CD4-positive, alpha-beta T cell treated with Interleukin-2 at 100 ng/mL for 4 hours (primary cell): ENCODE measurements around the gene AADAT.

ENCODE experiments used
- DNase-seq: peaks from one replicate; pipeline ENCODE4 v3.0.0-alpha.2; 2020; ENCODE audit warnings: low spot score

Gene AADAT

DNA sequence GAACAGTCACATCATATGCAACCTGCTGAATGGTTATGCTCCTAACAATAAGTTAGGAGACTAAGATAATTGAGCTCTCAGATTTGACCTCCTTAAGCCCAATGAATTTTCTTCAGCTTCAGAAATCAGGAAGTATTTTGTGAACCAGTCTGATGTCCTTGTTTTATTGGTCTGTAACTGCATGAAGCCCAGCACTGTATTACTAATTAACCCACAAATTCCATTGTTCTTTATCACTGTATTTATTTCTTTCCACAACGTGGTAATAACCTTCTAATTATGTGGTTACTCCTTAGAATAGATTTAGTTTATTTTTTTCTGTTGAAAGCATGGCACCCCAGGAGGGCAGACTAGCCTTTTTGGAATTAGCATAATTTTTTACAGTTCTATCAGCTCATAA lies 59.6 kb downstream of the AADAT start:
- DNase-seq = no peak

DNA sequence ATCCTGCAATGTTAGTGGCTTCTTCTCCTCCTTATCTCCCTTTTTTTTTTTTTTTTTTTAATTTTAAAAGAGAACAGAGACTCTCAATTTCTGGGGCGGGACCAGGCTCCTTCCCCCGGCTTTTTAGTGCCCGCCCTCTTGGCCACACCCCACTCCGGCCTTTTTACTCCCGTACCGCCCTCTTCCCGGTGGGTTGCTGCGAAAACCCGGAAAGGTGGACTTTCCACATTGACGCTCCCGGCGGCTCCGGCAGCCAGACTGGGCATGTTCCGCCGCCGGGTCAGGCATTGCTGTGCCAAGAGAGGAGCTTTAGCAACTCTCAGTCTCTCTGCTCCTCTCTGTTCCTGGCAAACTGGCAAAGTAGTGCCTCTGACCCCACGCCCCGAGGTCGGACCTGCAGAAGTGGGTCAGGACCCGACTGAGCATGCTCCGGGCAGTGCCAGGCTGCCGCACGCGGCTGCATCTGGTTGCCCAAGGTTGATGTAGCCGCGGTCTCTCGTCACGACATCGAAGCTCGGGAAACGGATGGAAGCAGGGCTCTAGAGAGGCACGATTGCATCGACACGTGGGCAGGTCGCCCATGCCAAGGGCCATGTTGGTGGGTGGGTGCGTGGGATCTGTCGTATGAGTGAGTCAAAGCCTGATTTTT lies 62.5 kb downstream of the AADAT start:
- DNase-seq = peak; percentile 95

DNA sequence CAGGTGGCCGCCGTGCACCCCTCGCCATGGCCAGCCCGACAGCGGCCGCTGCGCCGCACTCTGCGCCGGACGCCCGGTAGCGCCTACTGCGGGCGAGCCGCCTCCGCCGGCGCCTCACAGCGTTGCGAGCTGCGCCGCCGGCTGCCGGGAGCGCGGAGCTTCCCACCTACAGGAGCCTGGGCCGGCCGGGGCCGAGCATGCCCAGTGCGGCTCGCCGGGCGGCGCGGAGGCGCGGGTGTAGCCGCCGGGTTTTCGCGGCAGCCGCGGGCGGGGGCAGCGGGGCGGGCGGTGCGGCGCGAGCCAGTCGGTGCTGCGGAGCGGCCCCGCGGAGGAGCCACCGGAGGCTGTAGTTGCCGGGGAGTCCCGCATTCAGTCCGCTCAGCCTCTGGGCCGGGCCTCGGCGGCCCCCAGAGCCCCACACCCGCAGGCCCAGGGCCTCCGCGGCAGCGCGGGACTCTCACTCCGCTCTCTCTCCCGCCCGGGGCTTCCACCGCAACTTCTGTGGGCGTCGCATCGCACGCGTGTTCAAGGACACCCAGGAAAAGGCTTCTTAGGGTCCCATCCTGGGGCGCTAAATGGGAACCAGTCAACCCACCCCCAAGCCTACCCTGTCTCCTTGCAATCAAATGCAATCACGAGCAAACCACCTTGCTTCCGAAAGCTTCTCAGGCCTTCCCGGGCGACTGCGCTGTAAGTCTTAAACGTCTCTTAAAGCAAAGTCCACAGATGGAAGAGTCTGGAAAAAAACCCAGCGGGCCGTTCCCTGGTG lies 63.3 kb downstream of the AADAT start, which contains the start of gene MFAP3L:
Gene MFAP3L, minus strand, starts transcription at position 143 of the 769 bp plus-strand sequence. CDS start 20,518 bp downstream, outside the sequence.
- DNase-seq = peak; percentile 83

DNA sequence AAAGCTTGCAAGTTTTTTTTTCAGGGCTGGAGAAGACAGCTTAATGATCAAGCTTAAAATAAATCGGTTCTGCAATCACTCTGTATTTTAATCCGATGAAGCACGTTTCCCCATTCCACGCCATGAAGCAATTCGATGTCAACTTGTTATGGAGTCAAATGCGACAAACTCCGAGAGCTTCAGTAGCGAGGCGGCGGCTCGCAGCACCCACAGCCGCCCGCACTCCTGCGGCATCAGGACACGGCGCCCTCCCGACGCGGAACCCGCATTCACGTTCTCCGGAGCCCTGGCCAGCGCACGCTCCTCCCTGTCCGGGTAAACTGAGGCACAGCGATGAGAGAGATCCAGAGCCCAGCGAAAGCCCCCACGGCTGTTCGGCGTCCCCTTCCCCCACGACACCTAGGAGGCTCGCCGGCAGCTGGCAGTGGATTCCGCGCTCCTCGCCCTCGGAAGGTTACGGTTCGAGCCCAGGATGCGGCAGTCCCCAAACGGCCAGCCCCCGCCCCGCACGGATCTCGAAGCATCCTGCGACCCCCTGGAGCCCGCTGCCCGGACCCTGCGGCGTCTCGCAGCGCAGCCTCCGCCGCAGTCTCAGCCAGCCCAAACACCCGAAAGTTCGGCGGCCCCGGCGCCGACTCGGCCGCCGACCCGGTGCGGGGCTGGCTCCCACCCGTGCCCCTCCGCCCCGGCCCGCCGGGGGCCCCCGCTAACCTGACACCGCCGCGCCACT lies 64.1 kb downstream of the AADAT start:
- no peak for DNase-seq

DNA sequence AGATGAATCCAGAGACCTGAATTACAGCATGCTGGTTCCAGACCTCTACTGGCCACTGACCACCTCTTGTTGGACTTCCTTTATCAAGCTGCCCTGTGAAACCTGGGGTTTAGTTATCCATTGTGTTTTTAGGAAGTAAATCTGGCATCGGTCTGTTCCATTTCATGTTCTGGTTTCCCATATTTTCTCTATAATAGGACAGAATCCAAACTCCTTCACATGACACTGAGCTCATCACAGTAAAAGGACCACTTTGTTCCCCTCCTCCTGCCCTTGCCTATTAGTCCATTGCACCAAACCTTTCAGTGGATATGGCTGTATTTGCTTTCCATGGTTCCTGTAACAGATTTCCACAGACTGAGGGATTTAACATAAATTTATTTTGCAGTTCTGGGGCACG lies 67.5 kb downstream of the AADAT start:
- DNase-seq = no peak

DNA sequence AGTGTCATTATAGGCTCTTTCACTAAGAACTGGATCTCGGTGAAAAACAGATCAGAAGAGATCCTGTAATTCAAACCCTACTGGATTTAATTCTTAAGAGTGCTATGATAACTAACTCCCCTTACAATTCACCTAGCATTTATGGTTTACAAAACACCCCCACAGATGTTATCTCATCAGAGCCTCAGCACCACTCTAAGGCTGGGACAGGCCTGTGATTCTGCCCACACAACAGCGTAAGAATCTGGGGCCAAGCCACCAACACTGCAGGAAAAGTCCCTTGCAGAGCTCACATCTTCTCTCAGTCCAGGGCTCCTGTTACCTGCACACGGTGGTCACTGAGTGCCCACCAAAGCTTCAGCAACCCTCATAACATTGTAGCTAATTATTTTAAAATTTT lies 72.5 kb downstream of the AADAT start:
- no peak for DNase-seq

DNA sequence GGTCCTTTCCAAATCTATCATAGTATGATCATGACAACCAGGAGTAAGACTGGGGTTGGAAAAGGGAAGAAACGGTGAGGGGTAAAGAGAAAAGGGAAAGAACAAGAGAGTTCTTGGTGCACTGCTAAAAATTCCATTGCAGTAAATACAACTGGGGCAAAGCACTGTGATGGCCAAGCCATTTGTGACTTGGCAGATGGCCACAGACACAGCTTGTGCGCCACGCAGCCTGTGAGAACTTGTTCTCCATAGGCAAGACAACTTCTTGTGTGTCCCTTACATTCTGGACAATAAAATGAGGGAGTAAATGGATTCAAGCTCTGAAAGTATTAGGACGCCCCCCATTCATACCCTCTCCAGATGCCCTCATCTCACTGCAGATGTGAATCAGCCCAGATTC lies 74.5 kb downstream of the AADAT start:
- DNase-seq = no peak

DNA sequence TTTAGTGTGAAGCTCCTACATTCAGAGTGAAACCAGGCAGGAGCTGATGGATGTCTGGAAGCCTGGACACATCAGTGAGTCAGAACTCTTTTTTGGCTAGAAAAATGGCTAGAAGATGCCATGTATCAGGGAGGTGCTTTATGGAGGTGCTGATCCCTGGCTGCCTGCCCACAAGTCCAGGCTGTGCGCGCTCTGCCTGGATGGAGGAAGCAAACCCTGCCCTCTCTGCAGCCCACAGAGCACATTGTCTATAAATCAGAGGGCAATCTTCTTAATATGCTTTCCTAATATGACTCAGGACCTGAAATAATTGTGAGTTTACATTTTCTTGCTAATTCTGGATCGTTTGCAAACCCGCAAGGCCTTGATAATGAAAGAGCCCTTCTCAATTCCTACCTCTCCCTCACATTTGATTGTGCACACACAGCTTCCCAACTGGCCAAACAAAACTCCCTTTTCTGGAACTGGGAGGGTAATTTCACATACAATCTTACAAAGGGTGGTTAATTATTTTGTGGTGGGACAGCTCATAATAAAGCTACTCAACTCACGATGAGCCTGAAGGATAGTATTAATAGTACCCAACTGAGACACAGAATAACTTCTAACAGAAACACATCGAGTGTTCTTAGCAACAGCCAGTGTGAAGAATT lies 75.3 kb downstream of the AADAT start:
- no peak for DNase-seq

DNA sequence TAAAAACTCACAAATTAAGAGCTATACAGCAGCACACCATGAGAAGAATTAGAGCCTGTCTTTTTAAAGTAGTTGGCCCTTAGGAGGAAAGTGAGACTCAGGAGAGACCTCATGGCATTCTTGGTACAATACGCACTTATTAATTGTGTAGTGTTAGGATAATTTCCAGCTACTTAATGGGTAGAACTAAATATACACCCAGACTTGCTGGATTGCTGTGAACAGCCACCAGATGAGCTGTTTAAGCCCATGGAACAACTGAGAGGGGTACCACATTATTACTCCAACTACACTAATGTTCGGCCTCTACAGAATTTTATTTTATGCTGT lies 77.2 kb downstream of the AADAT start:
- DNase-seq = no peak

DNA sequence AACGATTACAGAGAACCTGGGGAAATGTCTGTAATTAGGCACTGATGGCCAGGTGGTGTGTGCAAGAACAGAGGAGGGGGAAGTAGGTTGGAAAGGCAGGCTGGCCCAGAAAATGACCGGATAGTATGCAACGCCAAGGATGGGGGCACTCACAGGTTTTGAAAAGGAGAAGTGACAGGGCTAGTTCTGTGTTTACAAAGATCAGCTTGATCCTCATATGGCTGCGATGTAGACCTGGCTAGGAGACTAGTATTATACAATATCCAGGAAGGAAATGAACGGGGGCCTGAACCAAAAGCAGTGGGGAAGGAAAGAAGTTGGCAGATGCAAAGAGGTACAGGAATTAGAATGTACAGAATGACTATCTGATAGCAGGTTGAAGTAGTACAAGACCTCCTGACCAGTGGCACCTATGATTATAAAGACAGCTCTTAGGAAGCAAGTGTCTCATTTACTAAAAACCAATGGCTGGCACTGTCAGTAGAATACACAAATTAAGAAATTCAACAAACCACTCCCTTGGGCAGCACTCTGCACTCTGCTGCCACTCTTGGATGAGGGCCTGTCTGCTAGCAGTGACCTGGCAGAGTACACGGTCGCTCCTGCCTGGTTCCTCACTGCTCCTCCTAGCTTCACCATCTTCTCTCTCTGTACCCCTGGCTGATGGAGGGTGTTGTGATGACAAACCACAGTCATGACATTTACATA lies 77.7 kb downstream of the AADAT start:
- DNase-seq = no peak
